Gastrocnemius medialis (tissue), 4 donors: ENCODE measurements around the gene CTSL.

Source experiments
- CTCF ChIP-seq, 5 experiments: fragments of 450-650 bp in 3 of 5; fragments of 200-600 bp in 2 of 5; sonication (generic) in 2 of 5; IDR thresholded peaks in 4 of 5; conservative IDR thresholded peaks in 1 of 5; 1 replicate in 4 of 5; 2 replicates in 1 of 5; pipeline ENCODE4 v1.5.1; 2016 to 2019; ENCODE audit warnings: antibody characterized with exemption in 5 of 5, mild to moderate bottlenecking in 3 of 5, moderate library complexity in 3 of 5
- POLR2A ChIP-seq, 2 donors: fragments of 450-650 bp; IDR thresholded peaks; one replicate each; pipeline ENCODE4 v1.6.1; 2017; ENCODE audit warnings: antibody characterized with exemption in 2 of 2, mild to moderate bottlenecking in 2 of 2, moderate library complexity in 2 of 2

GRCh38 chr9:87770616-87771315, 44.8 kb downstream of the CTSL start:
- TF ChIP-seq POLR2A (IDR thresholded peaks at IDR 0.05) (no peak), CTCF (IDR thresholded peaks at IDR 0.05 in 4 of 5, conservative IDR thresholded peaks at IDR 0.05 in 1 of 5) (no peak)
